Common myeloid progenitor, CD34-positive (primary cell): ENCODE measurements around the gene MAST2.
"Not testable (repeated sequence)": the region's sequence is repeated elsewhere in the genome, so short reads cannot be mapped to it uniquely, and the experiment has no call there.

ENCODE experiments used
- CTCF ChIA-PET: fragments of 350-600 bp; sonication (Branson Sonifier 250); formaldehyde crosslinking; loops from one replicate; lab custom pipeline; 2021; ENCODE audit warnings: antibody characterized with exemption; lab: Charles Lee
- POLR2A ChIA-PET: fragments of 350-600 bp; sonication (Branson Sonifier 250); formaldehyde crosslinking; loops from one replicate; lab custom pipeline; 2021; ENCODE audit warnings: antibody characterized with exemption; lab: Charles Lee
- DNase-seq, 3 donors: peaks; one replicate each; pipeline versions ENCODE4 v3.0.0 to v3.0.0-alpha.2; 2013
- H3K27ac ChIP-seq, 2 experiments: 1 replicate in 1 of 2; 2 replicates in 1 of 2; pipeline ENCODE4 v1.7.0; 2013; ENCODE audit warnings: inconsistent platforms in 2 of 2, low read length in 2 of 2, mild to moderate bottlenecking in 2 of 2, low read depth in 1 of 2, moderate library complexity in 1 of 2; ENCODE audit not compliant: severe bottlenecking in 2 of 2, insufficient read depth in 1 of 2, poor library complexity in 1 of 2
- H3K27me3 ChIP-seq, 5 experiments: replicated peaks in 2 of 5; 1 replicate in 3 of 5; 2 replicates in 2 of 5; pipeline versions ENCODE4 v1.6.1 to v1.7.0; 2013; ENCODE audit warnings: low read length in 4 of 5, mild to moderate bottlenecking in 2 of 5, moderate library complexity in 2 of 5, inconsistent platforms in 1 of 5; ENCODE audit not compliant: insufficient read depth in 5 of 5, control insufficient read depth in 4 of 5
- H3K36me3 ChIP-seq, 4 experiments: 1 replicate in 2 of 4; 2 replicates in 2 of 4; pipeline versions ENCODE4 v1.6.1 to v1.7.0; 2013; ENCODE audit warnings: low read length in 3 of 4, control low read depth in 1 of 4, mild to moderate bottlenecking in 1 of 4; ENCODE audit not compliant: control insufficient read depth in 4 of 4, insufficient read depth in 4 of 4
- H3K4me1 ChIP-seq, 4 experiments: 1 replicate in 3 of 4; 2 replicates in 1 of 4; pipeline versions ENCODE4 v1.6.1 to v1.7.1; 2013; ENCODE audit warnings: low read length in 3 of 4, mild to moderate bottlenecking in 3 of 4, control low read depth in 1 of 4, inconsistent platforms in 1 of 4, moderate library complexity in 1 of 4; ENCODE audit not compliant: control insufficient read depth in 4 of 4, insufficient read depth in 4 of 4; ENCODE audit errors: control extremely low read depth in 1 of 4
- H3K4me3 ChIP-seq, 7 experiments: 1 replicate in 4 of 7; 2 replicates in 3 of 7; pipeline versions ENCODE4 v1.5.1 to v1.7.0; 2013; ENCODE audit warnings: mild to moderate bottlenecking in 7 of 7, low read length in 6 of 7, moderate library complexity in 6 of 7, inconsistent platforms in 2 of 7, low read depth in 2 of 7, control low read depth in 1 of 7; ENCODE audit not compliant: insufficient read depth in 4 of 7, control insufficient read depth in 1 of 7; ENCODE audit errors: extremely low read depth in 1 of 7
- H3K9me3 ChIP-seq, 5 experiments: 1 replicate in 4 of 5; 2 replicates in 1 of 5; pipeline versions ENCODE4 v1.6.1 to v1.7.1; 2013; ENCODE audit warnings: low read length in 4 of 5, mild to moderate bottlenecking in 2 of 5, inconsistent platforms in 1 of 5, low read depth in 1 of 5, moderate library complexity in 1 of 5; ENCODE audit not compliant: control insufficient read depth in 4 of 5, insufficient read depth in 2 of 5; ENCODE audit errors: control extremely low read depth in 1 of 5
- WGBS: methylation state at CpG from one replicate; pipeline ENCODE4 v1.1.5; 2013; ENCODE audit not compliant: insufficient coverage; 5-methylcytosine and 5-hydroxymethylcytosine counted together

MAST2 gene

DNA sequence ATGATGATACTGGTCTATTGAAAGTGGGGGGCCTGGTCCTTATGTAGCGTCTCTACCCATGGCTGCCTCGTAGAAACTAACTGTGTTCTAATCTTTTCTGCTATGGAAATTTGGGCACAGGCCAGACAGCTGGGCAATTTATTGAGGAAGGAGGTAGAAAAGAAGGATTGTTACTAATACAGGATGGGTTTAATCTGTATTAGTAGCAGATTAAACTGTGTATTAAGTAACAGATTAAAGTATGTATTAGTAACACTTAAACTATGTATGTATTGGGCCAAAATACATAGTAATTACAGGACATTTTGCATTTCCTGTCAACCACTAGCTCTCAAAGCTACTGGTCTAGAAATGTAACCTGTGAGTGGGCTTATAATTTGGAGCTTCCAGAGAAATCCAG, 142.0 kb downstream of the MAST2 start:
- H3K4me1 ChIP-seq: no peaks in the 10 kb centered on the region
- ChIA-PET CTCF (no interaction called here), POLR2A (no interaction called here)
- peaks cover 0 to 3% (median 0%) of the 10 kb centered on the region in 4 experiments for H3K36me3 ChIP-seq
- 44% methylated on average over 2 of the region's 2 CpGs for WGBS
- peaks cover 0 to 11% (median 0%) of the 10 kb centered on the region in 5 experiments for H3K9me3 ChIP-seq
- H3K27ac ChIP-seq: no peak overlapping the region
- no peaks in the 10 kb centered on the region for H3K27me3 ChIP-seq
- no peak for DNase-seq
- no peak overlapping the region for H3K4me3 ChIP-seq

DNA sequence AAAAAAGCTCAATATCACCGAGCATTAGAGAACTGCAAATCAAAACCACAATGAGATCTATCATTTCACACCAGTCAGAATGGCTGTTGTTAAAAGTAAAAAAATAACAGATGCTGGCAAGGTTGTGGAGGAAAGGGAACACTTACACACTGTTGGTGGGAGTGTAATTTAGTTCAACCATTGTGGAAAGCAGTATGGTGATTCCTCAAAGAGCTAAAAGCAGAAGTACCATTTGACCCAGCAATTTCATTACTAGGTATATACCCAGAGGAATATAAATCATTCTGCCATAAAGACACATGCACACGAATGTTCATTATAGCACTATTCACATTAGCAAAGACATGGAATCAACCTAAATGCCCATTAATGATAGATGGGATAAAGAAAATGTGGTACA, 146.1 kb downstream of the MAST2 start:
- POLR2A ChIA-PET: interaction anchor here (0.6 kb wide), 1 partner anchor 97 kb away, joined by 3 read pairs; no protein-coding TSS in a partner anchor
- no CpG with 5 or more reads among the region's 2 CpGs for whole genome bisulfite sequencing
- DNase-seq: peak in 2 of 3 donors; percentile 42 to 71

DNA sequence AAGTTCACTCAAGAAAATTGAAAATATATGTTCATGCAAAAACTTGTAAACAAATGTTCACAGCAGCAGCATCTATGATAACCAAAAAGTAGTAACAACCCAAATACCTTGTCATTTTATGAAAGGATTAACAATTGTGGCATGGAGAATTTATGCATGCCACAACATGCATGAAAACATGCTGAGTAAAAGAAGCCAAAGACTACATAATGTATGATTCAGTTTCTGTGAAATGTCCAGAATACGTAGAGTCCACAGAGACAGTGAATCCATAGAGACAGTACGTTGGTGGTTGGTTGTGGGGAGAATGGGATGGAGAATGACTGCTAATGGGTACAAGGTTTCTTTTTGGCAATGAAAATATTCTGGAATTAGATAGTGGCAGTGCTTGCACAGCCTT, 148.7 kb downstream of the MAST2 start:
- DNase-seq: no peak
- 100% methylated on average over 2 of the region's 2 CpGs for WGBS
- Histone ChIP-seq H3K27me3 (no peaks in the 10 kb centered on the region), H3K4me3 (no peak overlapping the region), H3K36me3 (no peaks in the 10 kb centered on the region), H3K27ac (no peak overlapping the region), H3K4me1 (no peaks in the 10 kb centered on the region), H3K9me3 (no peaks in the 10 kb centered on the region)
- CTCF ChIA-PET: no interaction called here
- POLR2A ChIA-PET: no interaction called here

More for the DNA sequence above, 146.1 kb downstream of the MAST2 start:
- H3K9me3 ChIP-seq, H3K4me3 ChIP-seq, H3K4me1 ChIP-seq, H3K27me3 ChIP-seq, H3K36me3 ChIP-seq, CTCF ChIA-PET, H3K27ac ChIP-seq: not testable (repeated sequence)

DNA sequence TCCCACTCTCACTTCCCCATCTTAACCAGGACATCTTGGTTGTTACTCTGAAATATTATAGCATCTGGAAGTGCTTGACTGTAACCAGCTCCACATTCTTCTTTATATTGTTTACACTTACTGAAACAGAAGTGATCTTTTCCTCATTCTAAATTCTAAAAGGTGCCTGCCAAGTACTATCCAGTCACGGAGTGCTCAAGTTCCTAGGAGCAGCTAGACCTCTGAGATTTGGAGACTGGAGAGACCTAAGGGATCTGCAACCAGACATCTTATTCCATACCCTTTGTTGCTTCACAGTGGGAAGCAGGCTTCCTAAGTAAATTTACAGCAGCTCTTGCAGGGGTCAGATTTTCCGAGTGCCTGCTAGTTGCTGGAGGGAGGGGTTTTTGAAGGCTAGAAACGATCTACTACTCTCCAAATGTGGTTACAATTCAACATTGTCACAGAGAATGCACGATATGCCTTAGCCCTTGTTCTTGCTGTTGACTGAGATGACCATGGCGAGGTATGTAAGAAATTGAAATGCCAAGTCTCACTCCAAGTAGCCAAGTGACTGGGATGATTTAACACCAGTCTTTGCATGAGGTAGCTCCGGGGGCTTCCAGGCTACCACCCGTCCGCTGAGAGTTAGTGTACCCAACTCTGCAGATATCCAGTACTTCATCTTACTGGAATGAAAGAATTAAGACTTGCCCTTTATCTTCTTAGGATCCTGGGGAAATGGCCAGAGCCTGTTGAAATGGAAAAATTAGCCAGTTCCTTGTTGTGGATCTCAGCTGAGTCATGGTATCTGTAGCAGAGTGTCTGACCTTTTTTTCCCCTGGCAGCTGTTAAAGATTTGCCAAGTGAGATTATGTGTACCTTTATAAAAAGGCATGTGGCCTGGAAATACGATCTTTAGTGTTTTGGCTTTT, 150.8 kb downstream of the MAST2 start:
- no peaks in the 10 kb centered on the region for H3K36me3 ChIP-seq
- 98% methylated on average over 8 of the region's 9 CpGs for WGBS
- H3K9me3 ChIP-seq: no peaks in the 10 kb centered on the region
- ChIA-PET CTCF (interaction anchor here (1.2 kb wide), 1 partner anchor 25 kb away, joined by 3 read pairs; no protein-coding TSS in a partner anchor), POLR2A (no interaction called here)
- H3K4me1 ChIP-seq: no peaks in the 10 kb centered on the region
- no peak overlapping the region for H3K4me3 ChIP-seq
- no peaks in the 10 kb centered on the region for H3K27me3 ChIP-seq
- H3K27ac ChIP-seq: no peak overlapping the region
- no peak for DNase-seq

DNA sequence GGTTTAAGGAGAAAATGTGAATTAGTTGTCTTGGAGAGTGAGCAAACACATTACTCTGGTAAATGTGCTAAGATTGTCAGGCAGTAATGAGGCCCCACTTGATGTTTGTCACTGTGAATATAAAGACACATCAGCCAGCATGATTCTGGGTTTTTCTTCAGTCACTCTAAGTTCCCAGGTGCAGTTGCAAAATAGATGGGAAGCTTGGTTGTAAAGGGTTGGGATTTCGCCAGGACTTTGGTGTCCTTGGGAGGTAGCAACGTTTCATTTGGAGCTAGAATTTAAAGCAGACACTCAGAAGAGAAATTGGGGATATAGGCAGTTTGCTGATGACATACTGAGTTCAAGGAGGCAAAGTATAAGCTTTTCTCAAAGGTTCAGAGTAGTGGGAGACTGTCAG, 154.3 kb downstream of the MAST2 start:
- ChIA-PET POLR2A (no interaction called here), CTCF (interaction anchor here (1.2 kb wide), 1 partner anchor 35 kb away, joined by 3 read pairs; no protein-coding TSS in a partner anchor)
- no peak overlapping the region for H3K4me3 ChIP-seq
- 100% methylated on average over 2 of the region's 2 CpGs for WGBS
- DNase-seq: no peak
- no peaks in the 10 kb centered on the region for H3K9me3 ChIP-seq
- peaks cover 0 to 13% (median 5%) of the 10 kb centered on the region in 4 experiments for H3K36me3 ChIP-seq
- H3K27me3 ChIP-seq: no peaks in the 10 kb centered on the region
- no peak overlapping the region for H3K27ac ChIP-seq
- H3K4me1 ChIP-seq: no peaks in the 10 kb centered on the region

DNA sequence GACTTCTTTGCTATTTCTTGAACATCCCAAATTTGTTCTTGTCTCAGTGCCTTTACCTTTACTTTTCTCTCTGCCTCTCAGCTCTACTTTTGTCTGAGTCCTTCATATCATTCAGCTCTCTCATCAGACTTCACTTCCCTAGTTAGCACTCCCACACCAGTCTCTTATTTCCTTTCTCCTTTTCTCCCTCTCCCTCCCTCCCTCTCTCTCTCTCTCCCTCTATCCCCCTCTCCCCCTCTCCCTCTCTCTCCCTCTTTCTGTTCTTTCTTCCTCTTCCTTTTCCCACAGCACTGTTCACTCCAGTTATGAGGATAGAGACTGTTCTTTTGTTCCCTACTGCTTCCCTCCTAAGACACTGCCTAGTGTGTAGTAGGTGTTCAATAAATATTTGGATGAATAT, 154.9 kb downstream of the MAST2 start:
- ChIA-PET CTCF (interaction anchor here (1.2 kb wide), 1 partner anchor 36 kb away, joined by 3 read pairs; no protein-coding TSS in a partner anchor), POLR2A (no interaction called here)
- Histone ChIP-seq H3K27ac (no peak overlapping the region), H3K36me3 (peaks cover 0 to 13% (median 5%) of the 10 kb centered on the region in 4 experiments), H3K4me3 (no peak overlapping the region), H3K27me3 (no peaks in the 10 kb centered on the region), H3K4me1 (no peaks in the 10 kb centered on the region), H3K9me3 (no peaks in the 10 kb centered on the region)
- DNase-seq: no peak

DNA sequence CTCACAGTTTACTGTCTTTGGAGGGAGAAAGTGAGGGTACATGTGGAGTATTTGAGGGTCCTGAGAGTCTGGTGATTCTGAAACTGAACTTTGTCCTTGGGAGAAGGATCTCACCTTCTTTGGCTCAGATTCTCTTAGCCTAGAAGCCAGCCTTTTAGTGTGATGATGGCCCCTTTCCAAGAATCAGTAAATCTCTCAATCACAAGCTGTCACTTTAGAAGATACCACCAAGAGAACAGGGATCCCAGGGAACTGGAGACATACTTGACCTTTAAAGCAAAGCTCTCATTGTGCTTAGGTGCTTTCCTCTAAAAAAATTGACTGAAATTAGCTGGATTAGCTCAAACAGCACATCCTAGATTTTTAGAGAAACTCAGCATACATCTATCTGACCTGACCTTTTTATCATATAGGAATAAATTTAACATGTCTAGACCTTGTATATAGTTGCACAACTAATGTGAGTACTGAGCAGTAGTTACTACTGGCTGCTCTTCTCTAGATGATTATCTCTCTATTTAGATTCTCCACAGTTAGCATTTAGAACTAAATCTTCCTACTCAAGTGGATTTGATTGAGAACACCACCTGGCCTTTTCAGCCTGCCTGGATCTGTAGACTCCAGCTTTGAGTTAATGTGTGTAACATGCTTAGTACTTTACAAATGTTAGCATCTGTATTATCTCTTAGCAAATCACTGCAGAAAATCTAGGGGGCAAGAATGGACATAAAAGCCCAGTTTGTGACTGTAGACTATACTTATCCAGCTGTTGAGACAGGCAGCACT, 157.7 kb downstream of the MAST2 start:
- H3K27ac ChIP-seq: no peak overlapping the region
- CTCF ChIA-PET: no interaction called here
- peaks cover 0 to 13% (median 5%) of the 10 kb centered on the region in 4 experiments for H3K36me3 ChIP-seq
- POLR2A ChIA-PET: no interaction called here
- H3K4me3 ChIP-seq: no peak overlapping the region
- DNase-seq: no peak
- H3K27me3 ChIP-seq: no peaks in the 10 kb centered on the region
- H3K9me3 ChIP-seq: peaks cover 0 to 1% (median 0%) of the 10 kb centered on the region in 5 experiments
- H3K4me1 ChIP-seq: no peaks in the 10 kb centered on the region
